CD4-positive, CD25-positive, alpha-beta regulatory T cell (primary cell): ENCODE measurements around the gene MSANTD2. TPM values are rescaled to one million over a fixed set of nuclear protein-coding genes. Genes with fewer than 3 reads are reported as not detected.
A peak's percentile ranks its signal among the peaks of the same experiment; 100 is the strongest.
"Not testable (repeated sequence)": the region's sequence is repeated elsewhere in the genome, so short reads cannot be mapped to it uniquely, and the experiment has no call there.

Experiments used
- ATAC-seq, 2 donors: fragments of 150-1000 bp; cut with Tn5 transposase; one replicate each; pipeline ENCODE4 v1.10.0; 2021; ENCODE audit warnings: low read depth in 2 of 2, moderate number of reproducible peaks in 2 of 2, moderate library complexity in 1 of 2
- DNase-seq, 3 donors: peaks; one replicate each; pipeline versions ENCODE4 v3.0.0 to v3.0.0-alpha.2; 2012 to 2022; ENCODE audit warnings: mixed read lengths in 1 of 3
- H3K27ac ChIP-seq: one replicate; pipeline ENCODE4 v1.7.0; 2013; ENCODE audit warnings: mild to moderate bottlenecking, low read length; ENCODE audit not compliant: insufficient read depth, poor library complexity, severe bottlenecking
- H3K27me3 ChIP-seq: one replicate; pipeline ENCODE4 v1.7.0; 2013; ENCODE audit warnings: low read length; ENCODE audit not compliant: control insufficient read depth, insufficient read depth
- H3K36me3 ChIP-seq: one replicate; pipeline ENCODE4 v1.7.0; 2013; ENCODE audit warnings: mild to moderate bottlenecking, low read length, moderate library complexity; ENCODE audit not compliant: control insufficient read depth, insufficient read depth
- H3K4me1 ChIP-seq: 2 replicates; pipeline ENCODE4 v1.7.0; 2013; ENCODE audit warnings: mild to moderate bottlenecking, low read length; ENCODE audit not compliant: insufficient read depth, control insufficient read depth, poor library complexity, severe bottlenecking
- H3K4me3 ChIP-seq: one replicate; pipeline ENCODE4 v1.7.0; 2013; ENCODE audit warnings: low read depth, mild to moderate bottlenecking, low read length, moderate library complexity
- H3K9me3 ChIP-seq, 2 experiments: 1 replicate in 1 of 2; 2 replicates in 1 of 2; pipeline ENCODE4 v1.7.0; 2013; ENCODE audit warnings: low read length in 2 of 2, mild to moderate bottlenecking in 1 of 2, moderate library complexity in 1 of 2; ENCODE audit not compliant: control insufficient read depth in 2 of 2
- H3K27ac Mint-ChIP-seq, 3 donors: one replicate each; pipeline ENCODE4 v1.8.0; 2020 to 2022; ENCODE audit warnings: mild to moderate bottlenecking in 3 of 3, mixed read lengths in 3 of 3, moderate library complexity in 2 of 3
- H3K27me3 Mint-ChIP-seq: one replicate; pipeline ENCODE4 v1.8.0; 2022; ENCODE audit warnings: mild to moderate bottlenecking, mixed read lengths
- H3K36me3 Mint-ChIP-seq: one replicate; pipeline ENCODE4 v1.8.0; 2020; ENCODE audit warnings: mixed read lengths
- H3K4me1 Mint-ChIP-seq, 4 donors: one replicate each; pipeline ENCODE4 v1.8.0; 2020 to 2022; ENCODE audit warnings: mixed read lengths in 4 of 4, mild to moderate bottlenecking in 1 of 4
- H3K4me3 Mint-ChIP-seq, 4 donors: one replicate each; pipeline ENCODE4 v1.8.0; 2020 to 2022; ENCODE audit warnings: mild to moderate bottlenecking in 4 of 4, mixed read lengths in 4 of 4, moderate library complexity in 3 of 4
- H3K9me3 Mint-ChIP-seq, 7 donors: one replicate each; pipeline ENCODE4 v1.8.0; 2020 to 2022; ENCODE audit warnings: mixed read lengths in 7 of 7, mild to moderate bottlenecking in 3 of 7, moderate library complexity in 2 of 7
- polyA plus RNA-seq, 4 donors: library from polyadenylated mRNA; unstranded; fragments of 300-500 nt; fragmentation: Illumina TruSeq; gene quantifications; one replicate each; pipeline ENCODE4 v1.2.3, GENCODE V29; 2021
- total RNA-seq: library from RNA; stranded (reverse); gene quantifications from one replicate; pipeline ENCODE4 v1.2.3, GENCODE V29; 2022

MSANTD2 gene
- total and polyA plus RNA-seq, 5 donors from 2014 or later = 1.9 to 10.0 (median 4.2) TPM

DNA sequence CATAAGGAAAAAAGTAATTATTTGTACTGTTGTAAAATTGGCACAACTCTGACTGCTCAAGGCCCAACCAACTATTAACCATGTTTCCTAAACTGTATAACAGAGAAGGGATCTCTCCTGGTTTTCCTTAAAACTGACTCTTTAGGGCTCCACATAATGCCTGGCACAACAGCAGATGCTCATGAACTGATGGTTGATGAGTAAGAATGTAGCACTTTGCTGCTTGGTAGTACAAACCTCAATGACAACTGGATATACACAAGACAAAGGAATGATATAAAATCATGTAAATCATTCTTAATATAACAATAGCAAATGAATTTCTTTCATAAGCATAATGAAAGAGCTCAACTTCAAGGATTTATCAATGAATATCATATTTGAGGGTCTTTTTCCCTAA is 11.7 kb downstream of the MSANTD2 start:
- Mint-ChIP-seq H3K4me3 (no peak overlapping the region), H3K4me1 (peaks cover 15 to 31% (median 26%) of the 10 kb centered on the region in 4 donors), H3K36me3 (peaks cover 8% of the 10 kb centered on the region), H3K9me3 (no peaks in the 10 kb centered on the region), H3K27me3 (no peaks in the 10 kb centered on the region), H3K27ac (no peak overlapping the region)
- DNase-seq (no peak), ATAC-seq (no peak)
- no peaks in the 10 kb centered on the region for H3K9me3 ChIP-seq
- no peaks in the 10 kb centered on the region for H3K36me3 ChIP-seq
- H3K4me3 ChIP-seq = no peak overlapping the region
- H3K27me3 ChIP-seq = no peaks in the 10 kb centered on the region
- no peak overlapping the region for H3K27ac ChIP-seq
- H3K4me1 ChIP-seq = peaks cover 6% of the 10 kb centered on the region

DNA sequence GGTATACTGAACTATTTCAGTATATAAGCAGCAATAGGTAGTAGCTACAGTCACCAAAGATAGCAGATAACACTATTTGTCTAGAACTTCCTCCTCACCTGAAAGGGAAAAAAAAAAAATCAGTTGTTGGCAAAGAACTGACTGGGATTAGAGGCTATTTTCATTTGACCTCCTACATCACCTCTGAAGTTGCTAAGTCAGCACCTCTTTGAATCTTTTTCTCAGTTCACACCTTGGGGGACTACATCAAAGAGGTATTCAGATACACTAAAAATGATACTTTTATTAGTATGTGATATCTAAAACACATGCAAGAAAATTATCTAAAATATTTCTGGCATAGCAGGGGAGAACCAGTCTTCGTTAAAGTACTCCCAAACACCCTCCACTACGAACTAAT is 16.2 kb downstream of the MSANTD2 start:
- no peak overlapping the region for H3K4me3 Mint-ChIP-seq
- no peak for DNase-seq
- H3K36me3 Mint-ChIP-seq = no peaks in the 10 kb centered on the region
- H3K9me3 Mint-ChIP-seq = no peaks in the 10 kb centered on the region
- no peak overlapping the region for H3K27ac Mint-ChIP-seq
- Histone ChIP-seq H3K27ac (no peak overlapping the region), H3K9me3 (no peaks in the 10 kb centered on the region), H3K27me3 (no peaks in the 10 kb centered on the region), H3K4me3 (no peak overlapping the region), H3K4me1 (no peaks in the 10 kb centered on the region), H3K36me3 (no peaks in the 10 kb centered on the region)
- H3K4me1 Mint-ChIP-seq = peaks cover 2 to 9% (median 6%) of the 10 kb centered on the region in 4 donors
- no peaks in the 10 kb centered on the region for H3K27me3 Mint-ChIP-seq
- no peak for ATAC-seq

DNA sequence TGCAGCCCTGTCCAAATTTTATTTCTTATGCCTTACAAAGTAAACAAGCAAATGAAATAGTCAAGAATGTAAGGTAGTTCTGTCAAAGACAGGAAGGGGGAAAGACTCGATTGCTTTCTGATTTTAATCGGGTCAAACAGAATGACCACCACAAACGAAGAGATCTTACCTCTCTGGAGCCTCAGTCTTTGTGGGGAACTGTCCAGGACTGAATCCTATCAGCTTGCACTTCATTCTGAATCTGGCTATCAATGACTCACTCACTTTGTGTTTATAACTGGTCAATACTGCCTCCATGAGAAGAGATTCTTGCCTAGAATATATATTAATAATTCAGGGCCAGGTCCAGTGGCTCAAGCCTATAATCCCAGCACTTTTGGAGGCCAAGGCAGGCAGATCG is 17.2 kb downstream of the MSANTD2 start:
- H3K4me1 ChIP-seq = no peaks in the 10 kb centered on the region
- no peak overlapping the region for H3K27ac ChIP-seq
- no peaks in the 10 kb centered on the region for H3K9me3 ChIP-seq
- Mint-ChIP-seq H3K27ac (no peak overlapping the region), H3K27me3 (no peaks in the 10 kb centered on the region), H3K9me3 (no peaks in the 10 kb centered on the region), H3K4me3 (no peak overlapping the region), H3K36me3 (peaks cover 6% of the 10 kb centered on the region), H3K4me1 (peaks cover 0 to 7% (median 4%) of the 10 kb centered on the region in 4 donors)
- ATAC-seq = no peak
- no peak for DNase-seq
- H3K27me3 ChIP-seq = no peaks in the 10 kb centered on the region
- no peaks in the 10 kb centered on the region for H3K36me3 ChIP-seq
- H3K4me3 ChIP-seq = no peak overlapping the region

DNA sequence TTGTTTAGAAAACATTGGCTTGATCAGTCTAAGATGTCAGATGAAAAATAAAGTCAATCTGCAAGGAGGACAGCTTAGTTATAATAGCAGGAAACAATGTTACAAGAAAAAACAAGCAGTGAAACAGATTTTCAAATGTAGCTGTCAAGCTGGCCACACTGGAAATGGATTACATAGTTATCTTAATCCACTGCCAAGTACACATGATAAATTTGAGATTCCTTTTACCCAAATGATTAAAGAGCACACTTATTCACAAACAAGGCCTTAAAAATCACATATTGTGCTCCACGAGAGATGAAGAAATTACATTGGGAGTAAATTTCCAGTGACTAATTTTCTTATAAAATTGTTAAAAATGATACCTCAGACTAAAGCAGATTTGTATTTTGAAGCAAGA is 20.6 kb downstream of the MSANTD2 start:
- H3K27ac ChIP-seq = no peak overlapping the region
- H3K36me3 ChIP-seq = no peaks in the 10 kb centered on the region
- no peak for DNase-seq
- no peak for ATAC-seq
- no peaks in the 10 kb centered on the region for H3K4me1 ChIP-seq
- H3K9me3 ChIP-seq = no peaks in the 10 kb centered on the region
- Mint-ChIP-seq H3K9me3 (peaks cover 0 to 1% (median 0%) of the 10 kb centered on the region in 7 donors), H3K4me3 (no peak overlapping the region), H3K27ac (no peak overlapping the region), H3K36me3 (peaks cover 19% of the 10 kb centered on the region), H3K4me1 (peaks cover 4 to 14% (median 11%) of the 10 kb centered on the region in 4 donors), H3K27me3 (no peaks in the 10 kb centered on the region)
- H3K27me3 ChIP-seq = no peaks in the 10 kb centered on the region
- H3K4me3 ChIP-seq = no peak overlapping the region

DNA sequence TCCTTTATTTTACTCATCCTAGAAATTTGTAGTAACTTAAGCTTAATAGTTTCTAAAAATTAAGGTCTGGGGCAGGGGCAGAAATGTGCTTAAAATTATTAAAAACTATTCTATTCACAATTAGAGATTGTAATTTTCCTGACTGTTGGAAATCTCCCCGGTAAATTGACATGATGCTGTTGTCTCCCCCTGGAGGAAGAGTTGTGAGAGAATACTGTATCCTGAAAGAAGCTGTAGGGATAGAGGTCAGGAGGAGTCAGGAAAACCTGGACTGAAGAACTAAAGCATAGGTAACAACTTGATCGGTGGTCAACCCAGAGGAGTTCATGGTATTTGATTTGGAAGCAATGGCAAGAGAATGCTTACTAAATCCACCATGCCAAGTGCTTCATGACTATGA is 21.9 kb downstream of the MSANTD2 start:
- Histone ChIP-seq H3K27ac (no peak overlapping the region), H3K9me3 (no peaks in the 10 kb centered on the region), H3K4me3 (no peak overlapping the region), H3K4me1 (no peaks in the 10 kb centered on the region), H3K36me3 (no peaks in the 10 kb centered on the region), H3K27me3 (no peaks in the 10 kb centered on the region)
- H3K9me3 Mint-ChIP-seq = peaks cover 0 to 1% (median 0%) of the 10 kb centered on the region in 7 donors
- DNase-seq (no peak), ATAC-seq (no peak)
- peaks cover 19% of the 10 kb centered on the region for H3K36me3 Mint-ChIP-seq
- peaks cover 4 to 14% (median 11%) of the 10 kb centered on the region in 4 donors for H3K4me1 Mint-ChIP-seq
- H3K27ac Mint-ChIP-seq = no peak overlapping the region
- H3K4me3 Mint-ChIP-seq = no peak overlapping the region
- no peaks in the 10 kb centered on the region for H3K27me3 Mint-ChIP-seq

DNA sequence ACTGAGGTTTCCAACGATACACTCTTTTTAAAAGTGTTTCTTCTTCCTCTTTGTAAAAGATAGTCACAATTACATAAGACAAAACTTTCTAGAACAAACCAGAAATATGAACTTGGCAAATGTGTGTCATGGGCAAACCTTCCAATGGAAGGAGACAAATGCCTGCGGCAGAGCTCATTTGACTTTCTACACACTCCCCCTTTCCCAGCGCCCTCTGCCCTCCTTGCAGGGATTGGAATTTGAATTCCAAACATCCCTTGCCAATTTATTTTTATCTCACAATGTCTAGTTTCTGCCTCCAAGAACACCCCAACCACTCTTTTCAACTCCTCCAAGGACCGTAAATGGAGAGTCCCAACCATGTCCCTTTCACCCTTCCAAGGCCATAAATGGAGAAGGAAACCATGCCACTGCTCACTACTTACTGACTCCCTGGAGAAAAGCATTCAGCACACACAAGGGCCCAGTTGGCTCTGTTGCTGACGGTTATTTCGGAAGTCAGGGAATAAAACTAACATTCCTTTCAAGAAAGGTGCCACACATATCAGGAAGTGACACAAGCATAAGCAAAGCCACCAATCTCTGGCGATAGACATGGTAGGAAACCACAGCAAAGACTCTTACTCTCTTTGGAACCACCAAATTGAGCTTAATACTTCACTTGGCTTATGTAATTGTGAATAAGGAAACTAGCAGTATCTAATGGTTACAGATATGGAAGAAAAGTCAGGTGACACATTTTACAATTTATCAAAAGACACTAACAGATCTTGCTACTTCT is 23.2 kb downstream of the MSANTD2 start:
- no peak overlapping the region for H3K4me3 Mint-ChIP-seq
- H3K27ac Mint-ChIP-seq = peak overlapping the region in 1 of 3 donors; percentile 22

DNA sequence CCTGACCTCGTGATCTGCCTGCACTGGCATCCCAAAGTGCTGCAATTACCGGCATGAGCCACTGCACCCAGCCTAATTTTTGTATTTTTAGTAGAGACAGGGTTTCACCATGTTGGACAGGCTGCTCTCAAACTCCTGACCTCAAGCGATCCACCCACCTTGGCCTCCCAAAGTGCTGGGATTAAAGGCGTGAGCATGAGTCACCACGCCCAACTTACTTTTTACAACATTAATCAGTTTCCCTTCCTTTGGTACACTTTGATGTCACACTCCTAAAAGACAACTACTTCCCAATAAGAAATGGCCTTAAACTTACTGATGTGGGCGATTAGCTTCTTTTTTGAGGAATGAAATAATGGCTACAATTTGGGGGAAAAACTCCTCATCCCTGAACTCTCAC is 29.2 kb downstream of the MSANTD2 start:
- Mint-ChIP-seq H3K36me3 (peaks cover 14% of the 10 kb centered on the region), H3K27ac (peak overlapping the region in 1 of 3 donors; percentile 71)
- not testable (repeated sequence) for H3K9me3 Mint-ChIP-seq, H3K4me3 Mint-ChIP-seq, H3K4me1 ChIP-seq, H3K27me3 Mint-ChIP-seq, DNase-seq, H3K4me1 Mint-ChIP-seq, H3K4me3 ChIP-seq, H3K9me3 ChIP-seq, ATAC-seq, H3K27ac ChIP-seq, H3K27me3 ChIP-seq
- H3K36me3 ChIP-seq = peaks cover 26% of the 10 kb centered on the region

More for the DNA sequence above, 23.2 kb downstream of the MSANTD2 start:
- ATAC-seq (no peak), DNase-seq (no peak)
- H3K36me3 Mint-ChIP-seq = peaks cover 20% of the 10 kb centered on the region
- H3K9me3 Mint-ChIP-seq = peaks cover 0 to 1% (median 0%) of the 10 kb centered on the region in 7 donors
- Histone ChIP-seq H3K27me3 (no peaks in the 10 kb centered on the region), H3K27ac (no peak overlapping the region), H3K9me3 (no peaks in the 10 kb centered on the region), H3K4me3 (no peak overlapping the region), H3K36me3 (peaks cover 4% of the 10 kb centered on the region), H3K4me1 (no peaks in the 10 kb centered on the region)
- peaks cover 4 to 14% (median 11%) of the 10 kb centered on the region in 4 donors for H3K4me1 Mint-ChIP-seq
- H3K27me3 Mint-ChIP-seq = no peaks in the 10 kb centered on the region
